Endothelial cell of umbilical vein (primary cell): ENCODE results near the gene SMAD3. TPM values are rescaled to one million over a fixed set of nuclear protein-coding genes. Genes with fewer than 3 reads are reported as not detected.

Source experiments
- BruUV-seq: library from RNA; stranded (reverse); fragments of 400-500 nt; replicated peaks from 2 replicates; lab custom pipeline; 2021; lab: Mats Ljungman, UMichigan
- CTCF ChIA-PET: fragments of 300-600, 350-600 bp; sonication (Branson Sonifier 250); formaldehyde crosslinking; loops from one replicate; lab custom pipeline; 2021; ENCODE audit warnings: antibody characterized with exemption, inconsistent platforms; lab: Charles Lee
- POLR2A ChIA-PET: fragments of 300-600, 350-600 bp; sonication (Branson Sonifier 250); formaldehyde crosslinking; loops from one replicate; lab custom pipeline; 2021; ENCODE audit warnings: antibody characterized with exemption, inconsistent platforms; lab: Charles Lee
- DNase-seq: peaks from one replicate; pipeline ENCODE4 v3.0.0-alpha.2; 2011; ENCODE audit warnings: low read depth, low spot score
- FAIRE-seq: peaks from 2 replicates; lab custom pipeline; 2011; peaks lifted over from hg19 to GRCh38; lab: Jason Lieb, UNC
- H2AFZ ChIP-seq: 2 replicates; pipeline ENCODE4 v1.6.0; 2012; ENCODE audit warnings: low read depth, low read length, control low read depth, inconsistent platforms
- H3K27ac ChIP-seq: 2 replicates; pipeline ENCODE4 v1.5.1; 2011; ENCODE audit warnings: low read depth, mild to moderate bottlenecking, control low read depth, low read length, moderate library complexity; ENCODE audit not compliant: insufficient read depth
- H3K27me3 ChIP-seq, 2 experiments: 2 replicates each; pipeline versions ENCODE4 v1.6.0 to v1.6.1; 2011; ENCODE audit warnings: low read length in 2 of 2, mixed read lengths in 1 of 2; ENCODE audit not compliant: control insufficient read depth in 2 of 2, insufficient read depth in 2 of 2
- H3K36me3 ChIP-seq, 2 experiments: 2 replicates in 1 of 2; 3 replicates in 1 of 2; pipeline ENCODE4 v1.5.1; 2011; ENCODE audit warnings: low read length in 2 of 2, mild to moderate bottlenecking in 1 of 2, moderate library complexity in 1 of 2; ENCODE audit not compliant: control insufficient read depth in 2 of 2, insufficient read depth in 2 of 2; ENCODE audit errors: extremely low read depth in 1 of 2
- H3K4me1 ChIP-seq: 3 replicates; pipeline ENCODE4 v1.5.1; 2011; ENCODE audit warnings: mild to moderate bottlenecking, low read length; ENCODE audit not compliant: control insufficient read depth, insufficient read depth; ENCODE audit errors: extremely low read depth
- H3K4me2 ChIP-seq: 2 replicates; pipeline ENCODE4 v1.6.1; 2011; ENCODE audit warnings: low read length, control low read depth, mixed read lengths; ENCODE audit not compliant: insufficient read depth
- H3K4me3 ChIP-seq, 3 experiments: fragments of 200-600 bp in 1 of 3; sonication (generic), shearing (Covaris generic) in 1 of 3; replicated peaks in 1 of 3; 2 replicates each; pipeline ENCODE4 v1.5.1; 2011 to 2016; ENCODE audit warnings: control low read depth in 3 of 3, low read length in 3 of 3, mild to moderate bottlenecking in 2 of 3, inconsistent platforms in 1 of 3, low read depth in 1 of 3, moderate library complexity in 1 of 3; ENCODE audit not compliant: insufficient read depth in 1 of 3
- H3K79me2 ChIP-seq: 2 replicates; pipeline ENCODE4 v1.6.0; 2012; ENCODE audit warnings: low read length, inconsistent platforms; ENCODE audit not compliant: control insufficient read depth, insufficient read depth
- H3K9ac ChIP-seq: replicated peaks from 2 replicates; pipeline ENCODE3; 2011; ENCODE audit warnings: low read length, control low read depth; ENCODE audit not compliant: insufficient read depth; ENCODE audit errors: extremely low read depth
- H3K9me1 ChIP-seq: replicated peaks from 3 replicates; pipeline ENCODE4 v1.6.0; 2011; ENCODE audit warnings: mild to moderate bottlenecking, low read length; ENCODE audit not compliant: control insufficient read depth, insufficient read depth; ENCODE audit errors: extremely low read depth
- H3K9me3 ChIP-seq: replicated peaks from 2 replicates; pipeline ENCODE4 v1.5.1; 2012; ENCODE audit warnings: low read length, inconsistent platforms; ENCODE audit not compliant: control insufficient read depth, insufficient read depth
- H4K20me1 ChIP-seq: replicated peaks from 2 replicates; pipeline ENCODE3; 2011; ENCODE audit warnings: mild to moderate bottlenecking, low read length; ENCODE audit not compliant: control insufficient read depth, insufficient read depth; ENCODE audit errors: extremely low read depth
- CTCF ChIP-seq, 2 donors: IDR thresholded peaks; 1 replicate in 1 of 2; 2 replicates in 1 of 2; pipeline ENCODE4 v1.5.1; 2011; ENCODE audit warnings: low read length in 2 of 2, mild to moderate bottlenecking in 2 of 2, moderate library complexity in 2 of 2, control low read depth in 1 of 2, inconsistent platforms in 1 of 2, low read depth in 1 of 2; ENCODE audit not compliant: insufficient read depth in 1 of 2; ENCODE audit errors: extremely low read depth in 1 of 2
- EZH2 ChIP-seq: IDR thresholded peaks from 2 replicates; pipeline ENCODE4 v1.6.1; 2012; ENCODE audit warnings: borderline replicate concordance, low read depth, mild to moderate bottlenecking, moderate library complexity, low read length, inconsistent platforms; ENCODE audit not compliant: severe bottlenecking
- FOS ChIP-seq: IDR thresholded peaks from 2 replicates; pipeline ENCODE4 v1.6.1; 2011; ENCODE audit warnings: mild to moderate bottlenecking, low read length, moderate library complexity, borderline replicate concordance; ENCODE audit not compliant: insufficient read depth
- GATA2 ChIP-seq: IDR thresholded peaks from 2 replicates; pipeline ENCODE4 v1.7.0; 2011; ENCODE audit warnings: low read depth, mild to moderate bottlenecking, moderate library complexity, mixed read lengths, low read length; ENCODE audit not compliant: insufficient read length, insufficient read depth
- MYC ChIP-seq: IDR thresholded peaks from one replicate; pipeline ENCODE4 v1.6.1; 2011; ENCODE audit warnings: mild to moderate bottlenecking, low read depth, low read length
- POLR2A ChIP-seq: IDR thresholded peaks from 2 replicates; pipeline ENCODE4 v1.6.1; 2012; ENCODE audit warnings: low read depth, mild to moderate bottlenecking, control low read depth, low read length
- POLR2AphosphoS5 ChIP-seq: IDR thresholded peaks from 2 replicates; pipeline ENCODE4 v1.6.1; 2012; ENCODE audit warnings: low read depth, mild to moderate bottlenecking, control low read depth, low read length, moderate library complexity; ENCODE audit not compliant: insufficient read depth
- dilution Hi-C: fragments of 300-500 bp; cut with MboI; formaldehyde crosslinking; loops from one replicate; pipeline ENCODE4 v1.15.0; 2019; ENCODE audit warnings: low sequenced_read_pairs; ENCODE audit not compliant: extremely low pct_ligation_motif_present
- intact Hi-C: fragments of 100-400 bp; cut with micrococcal nuclease; formaldehyde crosslinking; loops from one replicate; pipeline ENCODE4 v1.10.0; 2022
- polyA plus RNA-seq, 4 experiments: library from polyadenylated mRNA; depleted of rRNA in 3 of 4; stranded (reverse) in 3 of 4; unstranded in 1 of 4; fragments of >200 nt; gene quantifications; 2 replicates each; pipeline versions ENCODE4 v1.2.1 to v1.2.3, GENCODE V29; 2011 to 2012; ENCODE audit warnings: missing spikeins in 1 of 4
- total RNA-seq: library from RNA; stranded (reverse); gene quantifications from 2 replicates; pipeline ENCODE4 v1.2.3, GENCODE V29; 2021

Gene SMAD3
- total and polyA plus RNA-seq, 2 donors (not counting 3 experiments of a cell fraction or from before 2014, with no cell fraction given), result 56.4 to 88.2 TPM

- Histone ChIP-seq H3K27ac (peak overlapping the region; percentile 92), H3K9me1 (no peaks in the 10 kb centered on the region), H3K36me3 (peaks cover 12% of the 10 kb centered on the region in 2 experiments), H3K4me2 (no peak overlapping the region), H3K27me3 (no peaks in the 10 kb centered on the region), H2AFZ (no peak overlapping the region), H4K20me1 (no peaks in the 10 kb centered on the region), H3K9me3 (no peaks in the 10 kb centered on the region), H3K4me3 (no peak overlapping the region), H3K9ac (peak overlapping the region; percentile 43), H3K79me2 (peaks cover 44% of the 10 kb centered on the region), H3K4me1 (peaks cover 42% of the 10 kb centered on the region)
- ChIA-PET POLR2A (interaction anchor here (1.5 kb wide), 1 partner anchor 75 kb away, joined by 7 read pairs; no protein-coding TSS in a partner anchor), CTCF (interaction anchor here (1.1 to 2.5 kb wide), 6 partner anchors 11 to 203 kb away, joined by 3 to 12 read pairs (median 6); no protein-coding TSS in a partner anchor)
- no peak for TF ChIP-seq POLR2AphosphoS5
- TF ChIP-seq EZH2, result no peak
- TF ChIP-seq POLR2A, result no peak
- no peak for TF ChIP-seq CTCF (IDR thresholded peaks at IDR 0.05; ENCODE audit: extremely low read depth in 1 of 2, insufficient read depth in 1 of 2, low read depth in 1 of 2, low read length in 2 of 2)
- no peak for TF ChIP-seq MYC
- TF ChIP-seq FOS, result no peak
- no peak for TF ChIP-seq GATA2
- FAIRE-seq (peak; percentile 72), DNase-seq (no peak)
- dilution Hi-C loops (no loop called here), intact Hi-C loops (loop anchor here (5.0 kb wide), 1 partner anchor 222 kb away; no protein-coding TSS in a partner anchor)
- BruUV-seq, result no TSS peak
Measured at GRCh38 chr15:67179411-67179995, 114.1 kb downstream of the SMAD3 start.
